Stimulated activated CD4-positive, alpha-beta T cell treated with anti-CD3 and anti-CD28 coated beads, TNF-alpha, amount 100 ng/mL, for 4 hours (primary cell): ENCODE data around the gene MX2.

Experiments used
- DNase-seq, 3 experiments: peaks; one replicate each; pipeline ENCODE4 v3.0.0-alpha.2; 2020; ENCODE audit warnings: low read depth in 3 of 3

Gene MX2

GRCh38 chr21:41365377-41366107 lies 3.7 kb downstream of the MX2 start:
- no peak for DNase-seq

- no peak for DNase-seq
Measured at GRCh38 chr21:41366522-41367151, 4.8 kb downstream of the MX2 start.

DNA sequence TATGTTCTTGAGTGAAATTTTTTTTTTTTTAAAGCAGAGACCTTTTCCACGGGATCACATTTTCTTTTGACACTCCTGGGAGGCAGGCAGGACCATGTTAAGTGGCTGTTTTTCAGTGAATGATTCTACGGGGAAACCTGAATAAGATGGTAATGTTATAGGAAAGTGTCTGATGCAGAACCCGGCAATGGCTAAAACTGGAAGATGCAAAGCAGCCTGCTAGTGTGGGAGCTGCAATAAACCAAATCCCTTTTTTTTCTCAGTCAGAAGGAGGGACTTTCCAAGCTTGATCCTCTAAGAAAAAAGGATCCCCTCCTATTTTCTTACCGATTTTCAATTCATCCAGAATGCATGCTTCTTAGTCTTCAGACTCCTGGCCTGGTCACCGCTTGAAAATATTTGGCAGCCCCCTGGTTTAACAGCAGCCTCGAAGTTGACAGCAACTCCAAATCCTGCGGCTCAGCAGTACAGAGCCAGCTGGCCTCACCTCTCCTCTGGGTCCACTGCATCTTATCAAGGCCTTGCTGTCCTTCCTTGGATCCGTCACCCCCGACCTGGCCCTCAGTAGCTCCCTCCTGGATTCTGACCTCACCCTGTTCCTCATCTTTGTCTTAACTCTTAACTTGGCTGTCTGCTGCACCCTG lies 5.6 kb downstream of the MX2 start:
- no peak for DNase-seq

DNA sequence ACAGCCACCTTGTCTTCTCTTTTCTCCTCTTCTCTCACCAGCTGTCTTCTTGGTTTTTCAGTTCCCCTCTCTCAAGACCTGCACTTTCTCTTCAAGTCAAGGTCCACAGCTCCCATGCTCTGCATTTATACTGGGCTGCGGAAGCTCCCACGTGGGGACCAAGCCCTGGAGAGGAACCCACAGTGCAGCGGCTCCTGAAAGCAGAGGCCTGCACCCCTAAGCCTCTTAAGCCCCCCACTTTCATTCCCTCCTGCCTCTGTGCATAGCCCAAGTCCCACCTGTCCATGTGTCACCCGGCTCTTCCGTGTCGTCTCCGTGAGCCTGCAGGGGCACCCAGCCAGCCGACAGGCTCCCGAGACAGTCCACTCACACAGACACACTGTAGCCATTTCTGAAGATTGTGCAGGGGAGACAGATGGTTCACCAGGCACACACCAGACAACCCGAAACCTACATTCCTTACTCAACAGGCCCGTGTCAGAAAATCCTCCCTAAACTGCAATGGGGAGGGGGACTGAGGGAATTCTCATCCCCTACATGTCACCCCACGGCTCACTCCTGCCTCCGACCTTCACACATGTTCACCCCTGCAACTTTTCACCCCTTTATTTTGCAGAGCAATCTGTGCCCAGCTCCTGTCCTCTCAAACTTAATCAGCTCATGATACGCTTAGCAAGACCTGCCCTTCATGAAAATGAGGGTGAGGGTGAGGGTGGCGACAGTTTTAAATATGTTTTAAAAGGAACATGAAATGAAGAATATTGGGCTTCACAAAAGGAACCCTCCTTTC lies 6.3 kb downstream of the MX2 start:
- no peak for DNase-seq

GRCh38 chr21:41368735-41369104 lies 6.9 kb downstream of the MX2 start:
- no peak for DNase-seq

DNA sequence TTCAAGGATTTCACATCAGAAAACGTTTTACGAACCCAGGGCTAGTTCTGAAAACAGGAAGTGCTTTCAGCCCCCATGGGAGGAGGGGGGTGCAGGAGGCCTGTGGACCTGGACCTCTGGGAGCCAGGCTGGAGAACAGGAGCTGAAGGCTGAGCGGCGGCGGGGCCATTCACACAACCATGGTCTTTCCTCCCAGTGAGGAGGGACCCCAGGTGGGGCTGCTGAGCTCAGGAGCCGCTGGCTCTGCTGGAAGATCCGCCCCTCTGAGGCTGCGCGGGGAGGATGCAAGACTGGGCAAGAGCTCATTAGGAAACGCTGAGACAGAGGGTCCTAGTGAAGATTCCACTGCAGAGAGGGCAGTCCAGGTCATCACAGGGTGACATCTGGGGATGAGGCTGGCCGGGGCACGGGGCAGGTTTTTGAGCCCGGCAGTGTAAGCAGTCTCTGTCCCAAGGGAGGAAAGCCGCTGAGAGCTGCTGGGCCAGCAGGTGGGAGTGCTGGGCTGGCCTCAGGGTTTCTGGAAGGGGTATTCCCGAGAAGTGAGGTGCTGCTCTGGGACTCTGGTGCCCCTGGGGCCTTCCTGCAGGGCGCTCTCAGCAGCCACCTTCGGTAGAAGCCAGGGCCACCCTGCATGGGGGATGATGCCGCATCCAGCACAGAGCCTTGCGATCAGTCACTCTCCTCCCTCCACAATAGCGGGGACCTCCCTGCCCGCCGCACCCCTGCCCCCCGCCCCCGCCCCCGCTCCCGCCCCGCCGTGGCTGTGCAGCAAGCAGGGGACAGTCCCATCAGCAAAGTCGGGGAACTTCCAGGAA lies 7.5 kb downstream of the MX2 start:
- no peak for DNase-seq

- DNase-seq = no peak
Measured at GRCh38 chr21:41369920-41370839, 8.4 kb downstream of the MX2 start.

GRCh38 chr21:41370840-41371684 lies 9.2 kb downstream of the MX2 start:
- DNase-seq = no peak

DNA sequence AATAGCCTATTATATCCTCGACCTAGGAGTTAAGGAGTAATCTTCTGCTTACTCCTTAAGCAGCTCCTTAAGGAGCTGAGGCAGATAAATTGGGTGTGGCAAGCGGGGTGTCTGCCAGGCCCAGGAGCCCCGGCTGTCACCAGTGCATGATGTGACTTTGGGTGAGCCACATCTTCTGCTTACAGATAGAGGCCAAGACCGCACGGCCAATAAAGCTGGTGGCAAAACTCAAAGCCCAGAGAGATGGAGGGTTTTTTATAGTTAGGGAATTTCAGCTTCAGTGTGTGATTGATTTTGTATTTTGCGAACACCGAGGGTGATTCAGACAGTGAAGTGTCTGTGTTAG lies 9.8 kb downstream of the MX2 start:
- no peak for DNase-seq

GRCh38 chr21:41373253-41373652 lies 11.4 kb downstream of the MX2 start:
- no peak for DNase-seq

- no peak for DNase-seq
Measured at GRCh38 chr21:41373763-41374162, 11.9 kb downstream of the MX2 start.

DNA sequence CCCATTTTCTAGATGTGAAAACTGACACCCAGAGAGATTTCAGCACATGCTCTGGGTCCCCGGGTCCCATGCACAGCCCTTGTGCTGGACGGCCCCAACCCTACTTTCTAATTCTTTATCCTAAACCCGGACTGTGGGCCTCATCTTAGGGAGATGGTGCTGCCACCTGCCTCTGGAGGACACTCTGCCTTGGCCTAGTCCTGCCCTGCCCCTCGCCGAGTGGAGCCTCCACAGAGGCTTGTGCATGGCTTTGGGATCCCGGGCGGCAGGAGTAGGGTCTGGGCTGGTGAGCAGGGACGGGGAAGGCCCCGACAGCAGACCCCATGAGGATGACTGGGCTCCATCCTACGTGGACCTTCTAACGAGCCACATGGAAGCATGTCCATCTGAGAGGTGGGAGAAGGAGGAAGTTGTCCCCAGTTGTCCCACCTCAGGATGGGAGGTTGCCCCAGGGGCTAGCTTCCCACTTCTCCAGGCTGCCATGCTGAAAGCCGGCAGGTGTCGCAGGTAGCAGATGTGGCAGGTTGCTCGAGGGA lies 12.4 kb downstream of the MX2 start:
- no peak for DNase-seq

- DNase-seq = no peak
Measured at GRCh38 chr21:41374867-41375533, 13.2 kb downstream of the MX2 start.

DNA sequence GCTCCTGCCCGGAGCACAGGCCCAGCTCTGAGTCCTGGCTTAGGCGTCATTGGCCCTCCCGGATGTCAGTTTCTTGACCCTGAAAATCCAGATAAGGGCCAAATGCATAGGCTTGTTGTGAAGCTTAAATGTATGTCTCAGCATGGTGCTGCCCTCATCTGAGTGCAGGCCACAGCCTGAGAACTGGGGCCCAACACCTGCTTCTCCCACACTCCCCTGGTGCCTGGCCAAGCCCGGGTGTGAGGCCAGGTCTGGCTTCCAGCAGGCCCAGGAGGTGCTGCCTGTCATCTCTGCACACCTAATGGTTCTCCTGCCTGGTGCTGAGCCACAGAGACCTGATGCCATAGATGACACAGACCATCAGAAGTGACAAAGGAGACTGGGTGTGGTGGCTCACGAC lies 14.0 kb downstream of the MX2 start:
- DNase-seq = no peak

DNA sequence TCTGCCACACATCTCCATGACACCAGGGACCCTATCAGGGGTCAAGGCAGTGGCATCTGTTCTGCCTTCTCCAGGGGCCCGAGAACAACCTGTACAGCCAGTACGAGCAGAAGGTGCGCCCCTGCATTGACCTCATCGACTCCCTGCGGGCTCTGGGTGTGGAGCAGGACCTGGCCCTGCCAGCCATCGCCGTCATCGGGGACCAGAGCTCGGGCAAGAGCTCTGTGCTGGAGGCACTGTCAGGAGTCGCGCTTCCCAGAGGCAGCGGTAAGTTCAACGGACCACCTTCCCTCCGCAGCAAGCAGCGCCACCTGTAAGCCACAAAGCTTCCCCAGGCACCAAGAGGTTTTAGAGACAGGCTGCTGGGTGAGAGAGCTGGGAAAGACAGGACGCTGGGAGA lies 15.9 kb downstream of the MX2 start:
- no peak for DNase-seq

GRCh38 chr21:41378849-41379248 lies 17.0 kb downstream of the MX2 start:
- DNase-seq = no peak

- no peak for DNase-seq
Measured at GRCh38 chr21:41379901-41380300, 18.1 kb downstream of the MX2 start.

DNA sequence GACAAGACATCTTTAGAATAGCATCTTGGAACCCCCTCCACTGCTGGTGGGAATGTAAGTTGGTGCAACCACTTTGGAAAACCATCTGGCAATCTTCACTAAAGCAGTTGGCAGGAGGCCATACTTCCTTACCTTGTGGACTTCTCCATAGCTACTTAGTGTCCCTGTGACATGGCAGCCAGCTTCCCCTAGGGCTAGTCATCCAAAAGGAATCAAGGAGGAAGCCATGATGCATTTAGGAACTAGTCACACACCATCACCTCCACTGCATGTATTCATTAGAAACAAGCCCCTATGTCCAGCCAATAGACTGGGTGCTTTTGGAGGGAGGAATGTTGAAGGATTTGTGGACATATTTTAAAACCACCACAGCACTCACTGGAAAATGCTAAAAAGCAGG lies 19.9 kb downstream of the MX2 start:
- no peak for DNase-seq
